ENCODE results near the gene GABBR2.
A peak's percentile ranks its signal among the peaks of the same experiment; 100 is the strongest.

Gene GABBR2

DNA sequence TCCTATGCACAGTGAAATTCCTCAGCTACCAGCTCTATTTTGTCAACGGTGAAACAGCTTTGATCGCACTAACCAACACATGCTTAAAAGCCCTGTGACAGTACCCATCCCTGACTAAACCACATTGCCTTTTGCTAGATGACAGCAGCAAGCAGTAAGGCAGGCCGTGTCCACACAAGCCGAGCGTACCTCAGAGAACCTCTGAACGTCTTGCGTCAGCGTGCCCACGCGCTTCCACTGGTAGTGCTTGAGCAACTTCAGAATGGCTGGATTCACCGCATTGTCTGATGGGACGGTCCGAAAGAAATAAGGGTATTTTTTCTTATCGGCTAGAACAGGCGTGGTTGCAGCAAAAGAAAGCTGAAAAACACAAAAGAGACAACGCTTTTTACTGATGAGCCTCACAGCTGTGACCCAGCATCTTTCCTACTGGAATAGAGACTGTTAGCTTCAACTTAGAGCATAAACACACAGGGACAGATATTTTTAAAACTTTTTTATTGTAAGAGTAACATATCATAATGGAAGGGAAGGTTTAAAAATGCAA is 167.0 kb downstream of the GABBR2 start:
- no peak for DNase-seq (ENCODE audit: low spot score)

DNA sequence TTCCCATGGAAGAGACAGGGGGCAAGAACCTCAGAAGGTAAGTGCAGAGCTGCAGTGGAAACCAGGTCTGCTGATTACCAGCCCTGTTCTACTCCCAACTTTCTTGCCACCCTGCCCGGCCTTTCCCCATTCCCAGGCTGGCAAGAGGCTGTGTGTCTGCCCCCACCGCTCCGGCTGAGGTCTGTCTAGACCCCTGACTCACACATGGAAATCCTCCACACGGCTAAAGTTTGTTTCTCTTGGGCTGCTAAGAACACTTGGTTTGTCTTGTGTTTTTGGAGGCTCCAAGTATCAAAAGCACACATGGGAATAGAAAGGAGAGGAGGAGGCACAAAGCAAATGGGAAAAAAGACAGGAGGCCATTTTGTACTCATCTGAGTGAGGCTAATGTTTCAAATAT is 168.3 kb downstream of the GABBR2 start:
- DNase-seq (ENCODE audit: low spot score): no peak

DNA sequence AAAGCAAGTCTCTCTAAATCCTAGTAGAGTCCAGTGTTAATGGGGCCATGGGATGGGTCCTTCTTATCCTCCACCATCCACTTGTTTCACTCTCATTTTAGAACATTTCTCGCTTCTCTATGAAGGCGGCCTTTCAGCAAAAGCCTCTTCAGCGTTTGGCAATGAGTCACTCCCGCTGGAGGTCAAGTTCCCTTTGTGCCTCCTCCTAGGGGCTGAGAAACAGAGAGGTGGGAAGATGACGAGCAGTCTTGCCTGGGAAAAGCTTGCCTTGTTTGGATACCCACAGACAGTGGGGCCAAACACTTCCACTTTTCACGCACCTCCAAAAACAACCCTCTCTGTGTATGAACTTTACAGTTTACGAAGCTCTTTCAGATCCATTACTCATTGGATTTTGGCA is 168.8 kb downstream of the GABBR2 start:
- DNase-seq (ENCODE audit: low spot score): no peak

DNA sequence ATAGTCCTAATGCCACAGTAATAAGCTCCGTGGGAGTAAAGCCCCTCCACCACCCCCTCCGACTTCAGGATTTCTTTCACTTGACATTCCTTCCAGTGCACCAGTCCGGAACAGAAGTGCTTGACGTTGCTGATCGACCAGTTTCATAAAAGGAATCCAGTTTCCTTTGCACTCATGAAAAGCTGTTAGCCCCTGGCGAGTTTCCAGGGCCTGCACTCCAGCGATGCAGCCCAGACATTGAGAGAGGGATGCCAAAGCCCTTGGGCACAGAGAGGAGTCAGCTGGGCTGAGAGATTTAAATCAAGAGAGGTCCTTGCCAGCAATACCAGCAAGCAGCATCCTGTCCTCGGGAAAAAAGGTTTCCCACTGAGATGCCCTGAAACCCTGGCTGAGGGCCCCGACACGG is 170.1 kb downstream of the GABBR2 start:
- peak; percentile 20 for DNase-seq (ENCODE audit: low spot score)

DNA sequence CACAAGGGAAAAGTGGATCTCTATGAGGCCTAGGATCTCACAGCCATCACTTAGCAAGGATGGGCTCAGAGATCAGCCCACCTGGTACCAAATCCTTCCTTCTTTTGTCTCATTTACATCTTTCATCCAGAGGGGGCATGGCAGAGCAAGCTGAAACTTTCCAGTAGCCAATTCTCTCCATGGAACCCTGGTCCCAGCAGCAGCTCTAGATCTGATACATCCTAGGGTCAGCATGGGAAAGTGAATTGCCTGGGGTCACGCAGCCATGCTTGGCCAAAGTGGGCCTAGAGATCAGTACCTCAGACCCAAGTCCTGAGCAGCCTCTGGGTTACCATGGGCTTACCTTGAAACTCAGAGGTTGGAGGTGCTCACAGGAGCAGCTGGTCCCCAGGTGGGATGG is 170.5 kb downstream of the GABBR2 start:
- DNase-seq (ENCODE audit: low spot score): no peak

DNA sequence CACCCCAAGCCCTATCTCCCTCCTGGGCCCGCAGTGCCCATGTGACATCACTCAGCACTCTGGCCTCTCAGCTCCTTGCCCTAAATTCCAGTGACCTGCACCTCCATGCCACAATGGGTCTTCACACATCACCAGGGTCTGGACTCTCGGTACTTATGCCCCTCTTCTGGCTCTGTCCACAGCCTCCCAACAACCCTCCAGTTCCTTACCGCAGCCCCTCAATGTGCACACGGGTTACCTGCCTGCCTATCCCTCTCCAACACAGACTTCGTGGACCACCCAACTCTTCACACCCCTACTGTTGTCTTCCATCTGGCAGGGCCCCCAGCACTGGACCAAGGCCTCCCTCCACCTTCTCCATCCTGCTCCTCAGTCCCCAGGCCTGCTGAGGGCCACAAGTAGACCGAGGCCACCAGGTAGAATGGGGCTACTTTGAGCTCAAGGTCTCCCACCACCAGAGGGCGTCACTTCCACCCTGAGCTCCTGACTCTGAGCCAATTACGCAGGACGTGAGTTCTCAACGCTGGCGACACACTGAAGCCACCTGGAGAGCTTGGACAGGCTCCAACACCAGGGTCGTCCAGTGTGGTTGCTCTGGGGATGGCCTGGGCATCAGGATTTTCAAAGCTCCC is 172.1 kb downstream of the GABBR2 start:
- DNase-seq (ENCODE audit: low spot score): no peak

DNA sequence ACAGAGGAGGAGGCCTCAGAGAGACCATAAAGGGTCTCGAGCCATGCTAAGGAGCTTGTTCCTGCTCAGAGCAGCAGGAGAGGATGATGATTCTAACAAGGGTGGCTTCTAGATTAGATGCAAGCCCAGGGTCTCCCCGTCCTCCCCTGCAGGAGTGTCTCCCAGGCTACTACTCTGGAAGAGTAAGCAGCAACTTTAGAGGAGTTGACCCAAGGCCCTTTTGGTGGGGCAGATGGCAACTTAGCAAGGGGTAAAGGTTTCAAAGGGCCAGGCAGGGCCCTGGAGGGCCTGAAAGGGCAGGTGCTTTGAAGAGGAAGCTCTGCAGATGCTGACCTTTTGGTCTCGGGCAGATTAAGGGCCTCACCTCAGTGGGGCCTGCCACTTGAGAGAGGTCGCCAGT is 174.9 kb downstream of the GABBR2 start:
- no peak for DNase-seq (ENCODE audit: low spot score)

DNA sequence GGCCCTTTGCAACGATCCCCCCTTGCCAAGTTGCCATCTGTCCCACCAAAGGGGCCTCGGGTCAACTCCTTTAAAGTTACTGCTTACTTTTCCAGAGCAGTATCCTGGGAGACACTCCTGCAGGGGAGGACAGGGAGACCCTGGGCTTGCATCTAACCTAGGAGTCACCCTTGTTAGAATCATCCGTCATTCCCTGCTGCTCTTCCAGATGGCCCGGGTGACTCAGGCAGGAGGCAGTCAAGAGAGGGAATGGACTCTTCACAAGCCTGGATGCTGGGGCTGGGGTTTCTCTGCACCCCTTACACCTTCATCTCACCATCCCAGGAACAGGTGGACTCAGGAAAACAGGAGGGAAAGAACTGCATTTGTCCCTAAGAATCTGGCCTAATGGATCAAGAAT is 175.6 kb downstream of the GABBR2 start:
- DNase-seq (ENCODE audit: low spot score): no peak

DNA sequence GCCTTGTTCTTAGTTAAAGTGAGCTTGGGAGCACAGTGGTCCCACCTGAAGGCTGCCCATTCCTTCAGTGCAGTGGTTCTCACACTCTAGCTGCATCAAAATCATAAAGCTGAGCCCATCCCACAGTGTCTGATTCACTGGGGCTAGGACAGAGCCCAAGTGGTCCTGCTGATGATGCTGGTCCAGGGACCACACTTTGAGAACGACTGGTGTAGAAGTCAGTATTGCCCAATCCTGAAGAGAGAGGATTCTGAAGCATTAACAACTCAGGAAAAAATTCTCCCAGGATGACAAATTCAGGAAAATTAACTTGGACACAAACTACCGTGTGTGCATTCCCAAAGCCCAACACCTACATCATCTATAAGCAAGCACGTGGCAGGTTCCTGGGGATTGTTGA is 176.2 kb downstream of the GABBR2 start:
- no peak for DNase-seq (ENCODE audit: low spot score)

DNA sequence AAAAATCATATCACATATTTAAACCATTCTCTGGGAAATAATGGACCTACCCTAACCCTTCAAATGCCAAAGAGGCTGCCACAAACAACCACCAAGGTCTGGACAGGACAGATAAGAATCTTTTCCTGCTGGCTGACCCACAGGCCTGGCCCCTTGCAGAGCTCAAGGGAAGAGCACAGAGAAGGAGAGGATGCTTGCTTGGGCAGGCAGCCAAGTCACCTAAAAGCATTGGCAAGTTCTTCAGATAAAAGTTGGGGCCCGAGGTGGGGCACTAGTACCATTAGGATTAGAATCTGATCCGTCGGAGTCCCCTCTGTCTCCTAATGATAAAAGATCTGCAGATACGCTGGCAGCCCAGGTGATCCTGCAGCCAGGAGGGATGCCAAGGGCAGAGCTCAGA is 176.6 kb downstream of the GABBR2 start:
- DNase-seq (ENCODE audit: low spot score): no peak

DNA sequence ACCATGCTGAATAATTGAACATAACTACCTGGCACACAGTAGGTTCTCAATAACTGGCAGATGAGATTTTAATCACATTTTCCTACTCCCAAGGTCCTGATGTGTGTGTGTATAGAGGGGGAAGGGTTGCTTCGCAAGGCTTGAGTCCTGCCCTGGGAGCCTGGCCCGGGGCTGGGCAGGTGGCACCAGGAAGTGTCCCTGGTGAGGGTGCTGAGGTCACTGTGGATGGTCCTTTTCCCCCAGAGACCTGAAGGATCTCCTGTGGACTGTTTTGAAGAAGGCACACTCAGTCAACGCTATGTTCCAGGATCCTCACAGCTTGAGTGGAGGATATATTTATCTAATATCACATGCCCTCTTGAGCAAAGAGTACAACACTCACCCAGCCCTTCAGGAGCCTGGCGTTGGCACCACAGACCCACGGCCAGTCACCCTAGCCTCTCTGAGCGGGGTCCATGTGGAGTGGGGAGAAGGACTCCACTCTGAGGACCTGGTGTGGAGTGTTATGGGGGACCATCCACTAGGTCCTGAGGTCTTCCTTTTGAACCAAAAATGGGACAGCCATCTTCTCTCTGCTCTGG is 177.8 kb downstream of the GABBR2 start:
- DNase-seq (ENCODE audit: low spot score): no peak

DNA sequence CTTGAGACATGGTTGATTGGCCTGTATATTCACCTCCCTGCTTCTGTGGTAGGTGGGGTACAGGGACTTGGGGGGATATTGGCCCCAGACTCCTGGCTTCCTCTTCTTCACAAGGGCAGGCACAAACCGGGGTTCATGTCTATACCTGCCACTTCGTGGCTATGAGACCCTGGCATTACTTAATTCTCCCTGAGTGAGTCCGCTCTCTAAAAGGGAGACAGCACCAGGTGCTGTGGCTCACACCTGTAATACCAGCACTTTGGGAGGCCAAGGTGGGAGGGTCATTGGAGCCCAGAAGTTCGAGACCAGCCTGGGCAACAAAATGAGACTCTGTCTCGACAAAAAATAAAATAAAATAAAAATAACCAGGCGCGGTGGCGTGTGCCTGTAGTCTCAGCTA is 178.5 kb downstream of the GABBR2 start:
- DNase-seq (ENCODE audit: low spot score): no peak

DNA sequence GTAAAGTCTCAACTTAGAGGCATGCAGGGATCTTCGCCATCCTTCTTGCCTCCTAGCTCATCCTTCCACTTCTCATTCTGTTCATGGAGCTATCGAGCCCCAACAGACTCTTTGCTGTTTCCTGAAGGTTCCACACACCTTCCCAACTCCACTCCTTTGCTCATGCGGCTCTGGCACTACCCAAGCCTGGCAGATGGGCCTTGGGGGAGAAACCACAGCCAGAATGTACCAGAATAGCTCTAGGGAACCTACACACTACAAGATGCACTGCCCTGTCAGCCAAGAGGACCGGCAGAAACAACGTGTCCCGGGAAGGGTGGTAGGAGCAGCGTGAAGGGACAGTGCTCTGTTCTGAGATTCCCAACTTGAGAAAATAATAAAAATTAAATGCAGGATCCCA is 178.9 kb downstream of the GABBR2 start:
- no peak for DNase-seq (ENCODE audit: low spot score)

DNA sequence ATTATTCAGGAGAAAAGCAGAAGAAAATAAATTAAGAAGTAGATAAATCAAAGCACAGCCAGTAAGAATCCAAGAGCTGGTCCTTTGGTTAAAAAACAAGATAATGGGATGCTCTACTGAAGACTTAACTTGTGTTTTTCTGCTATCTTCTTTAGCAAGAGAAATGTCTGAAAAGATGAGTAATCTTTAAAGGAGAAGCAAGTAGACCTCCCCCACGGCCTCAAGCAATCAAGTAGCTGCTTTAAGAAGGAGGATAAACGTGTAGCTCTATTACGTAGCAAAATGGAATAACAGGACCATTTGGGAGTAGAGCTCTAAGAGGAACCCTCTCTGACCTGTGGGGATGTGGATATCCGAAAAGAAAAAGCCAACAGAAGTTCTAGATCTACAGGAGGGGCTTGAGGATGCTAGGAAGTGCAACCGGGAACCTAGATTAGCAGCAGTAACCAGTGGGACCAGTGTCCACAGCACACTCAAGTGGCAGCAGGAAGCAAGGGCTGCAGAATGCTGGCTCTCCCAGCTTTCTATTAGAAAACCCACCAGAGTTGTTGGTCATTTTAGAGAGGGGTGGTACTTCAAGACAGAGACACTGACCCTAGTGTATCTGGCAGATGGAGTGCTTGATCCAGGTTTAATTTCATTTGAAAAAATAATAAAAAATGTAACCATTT is 185.4 kb downstream of the GABBR2 start:
- no peak for DNase-seq (ENCODE audit: low spot score)

DNA sequence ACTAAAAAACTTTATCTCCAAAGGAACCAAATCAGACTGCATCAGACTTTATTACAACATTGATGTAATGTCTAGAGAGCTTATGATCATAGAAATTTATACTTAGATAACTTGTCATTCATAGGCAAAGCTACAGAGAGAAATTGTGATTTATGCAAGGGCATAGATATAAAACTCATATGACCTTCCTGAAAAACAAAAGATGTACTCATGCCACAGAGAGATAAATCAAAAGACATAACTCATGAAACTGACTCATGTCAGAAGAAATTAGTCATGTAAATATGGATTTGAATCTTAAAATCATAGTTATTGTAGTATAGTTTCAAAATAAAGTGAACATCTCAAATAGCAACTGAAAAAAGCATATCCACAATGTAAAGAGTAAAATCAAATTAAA is 186.2 kb downstream of the GABBR2 start:
- no peak for DNase-seq (ENCODE audit: low spot score)

DNA sequence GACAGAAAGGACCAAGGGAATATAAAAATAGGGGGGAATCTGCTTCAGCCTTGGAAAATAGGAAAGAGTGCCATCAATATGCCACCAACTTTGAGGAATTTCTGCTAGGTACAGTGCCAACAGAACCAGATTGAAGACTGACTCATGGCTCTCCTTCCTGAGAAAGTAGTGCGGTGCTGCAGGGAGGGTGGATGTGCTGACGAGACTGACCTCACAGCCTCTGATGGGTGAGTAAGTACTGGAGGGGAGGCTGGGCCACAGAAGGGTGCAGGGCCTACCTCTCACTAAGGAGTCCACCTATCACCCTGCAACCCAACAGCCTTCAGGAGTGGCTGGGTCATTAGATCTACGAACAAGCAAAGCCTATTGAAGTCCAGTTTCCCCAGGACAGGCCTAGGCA is 187.6 kb downstream of the GABBR2 start:
- no peak for DNase-seq (ENCODE audit: low spot score)

DNA sequence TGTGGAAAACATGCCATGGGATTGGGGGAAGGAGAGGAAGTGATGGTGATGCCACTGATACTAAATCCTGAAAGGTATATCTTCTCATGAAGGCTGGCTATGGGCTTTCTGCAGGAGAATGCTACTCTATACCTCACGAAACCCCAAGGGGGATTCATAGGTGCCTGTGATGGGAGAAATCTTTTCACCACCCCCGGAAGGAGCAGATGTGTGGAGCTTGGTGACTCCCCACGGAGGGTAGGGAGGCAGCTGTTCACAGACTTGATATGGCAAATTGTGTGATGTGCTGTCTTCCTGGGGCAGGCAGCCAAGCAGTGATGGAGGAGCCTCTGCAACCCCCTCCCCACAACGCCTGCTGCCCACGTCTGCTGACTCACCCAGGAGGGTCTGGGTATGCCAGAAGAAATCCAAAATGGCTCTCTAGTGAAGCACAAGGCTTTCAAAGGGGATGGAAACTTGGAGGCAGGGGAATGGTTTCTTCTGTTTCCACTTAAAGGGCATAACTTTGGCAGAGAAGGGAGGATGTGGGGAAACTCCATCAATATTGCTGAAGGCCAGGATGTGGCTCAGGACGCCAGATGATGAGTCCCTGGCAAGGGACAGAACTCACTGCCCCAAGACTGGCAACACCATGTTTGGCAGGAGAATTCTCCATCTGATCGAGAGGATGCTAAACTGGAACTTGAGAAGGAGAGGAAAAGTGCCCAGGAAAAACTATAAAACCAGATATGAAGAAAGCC is 188.3 kb downstream of the GABBR2 start:
- DNase-seq (ENCODE audit: low spot score): no peak

DNA sequence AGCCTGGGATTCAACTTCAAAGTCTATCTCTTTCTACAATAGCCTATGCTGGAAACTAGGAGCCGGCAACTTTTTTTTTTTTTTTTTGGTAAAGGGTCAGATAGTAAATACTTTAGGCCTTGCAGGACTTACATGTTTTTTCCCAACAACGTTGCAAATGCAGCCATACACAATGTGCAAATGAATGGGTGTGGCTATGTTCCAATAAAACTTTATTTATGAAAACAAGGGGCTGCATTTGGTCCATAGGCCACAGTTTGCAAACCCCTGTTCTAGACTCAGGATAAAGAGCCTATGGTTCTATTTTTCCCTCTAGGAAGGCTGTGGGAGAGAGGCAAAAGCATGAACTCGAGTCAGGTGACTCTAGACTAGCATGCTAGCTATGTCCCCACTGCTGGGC is 189.1 kb downstream of the GABBR2 start:
- no peak for DNase-seq (ENCODE audit: low spot score)

DNA sequence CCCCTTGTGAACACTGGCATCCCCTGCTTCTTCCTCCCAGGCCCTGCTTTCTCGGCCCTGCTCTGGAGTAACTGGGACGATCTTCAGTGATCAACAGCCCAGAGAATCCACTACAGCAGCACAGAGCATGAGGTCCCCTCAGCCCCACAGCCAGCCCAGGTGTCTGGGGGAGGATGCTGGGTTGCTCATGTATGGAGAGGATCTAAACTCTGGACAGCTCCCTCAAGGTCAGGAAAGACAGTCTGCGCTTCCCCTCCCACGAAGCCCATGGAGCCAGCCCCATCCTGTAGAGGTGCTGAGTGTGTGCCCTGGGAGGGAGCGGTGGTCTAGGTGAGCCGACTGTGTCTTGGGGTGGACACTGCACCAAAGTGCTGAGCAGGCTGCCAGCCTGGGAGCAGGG is 190.2 kb downstream of the GABBR2 start:
- DNase-seq (ENCODE audit: low spot score): no peak

DNA sequence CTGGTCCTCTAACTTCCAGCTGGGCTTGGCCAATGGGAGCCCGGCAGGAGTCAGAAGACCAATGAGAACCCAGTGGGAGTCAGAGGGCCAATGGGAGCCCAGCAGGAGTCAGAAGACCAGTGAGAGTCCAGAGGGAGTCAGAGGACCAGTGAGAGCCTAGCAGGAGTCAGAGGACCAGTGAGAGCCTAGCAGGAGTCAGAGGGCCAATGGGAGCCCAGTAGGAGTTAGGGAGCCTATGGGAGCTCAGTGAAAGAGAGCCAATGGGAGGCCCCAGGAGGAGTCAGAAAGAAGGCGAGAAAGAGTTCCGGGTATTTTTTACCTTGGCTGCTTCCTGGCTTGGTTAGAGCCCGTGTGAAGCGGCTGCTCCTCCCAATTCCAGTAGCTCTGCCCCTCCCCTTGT is 191.0 kb downstream of the GABBR2 start:
- no peak for DNase-seq (ENCODE audit: low spot score)

DNA sequence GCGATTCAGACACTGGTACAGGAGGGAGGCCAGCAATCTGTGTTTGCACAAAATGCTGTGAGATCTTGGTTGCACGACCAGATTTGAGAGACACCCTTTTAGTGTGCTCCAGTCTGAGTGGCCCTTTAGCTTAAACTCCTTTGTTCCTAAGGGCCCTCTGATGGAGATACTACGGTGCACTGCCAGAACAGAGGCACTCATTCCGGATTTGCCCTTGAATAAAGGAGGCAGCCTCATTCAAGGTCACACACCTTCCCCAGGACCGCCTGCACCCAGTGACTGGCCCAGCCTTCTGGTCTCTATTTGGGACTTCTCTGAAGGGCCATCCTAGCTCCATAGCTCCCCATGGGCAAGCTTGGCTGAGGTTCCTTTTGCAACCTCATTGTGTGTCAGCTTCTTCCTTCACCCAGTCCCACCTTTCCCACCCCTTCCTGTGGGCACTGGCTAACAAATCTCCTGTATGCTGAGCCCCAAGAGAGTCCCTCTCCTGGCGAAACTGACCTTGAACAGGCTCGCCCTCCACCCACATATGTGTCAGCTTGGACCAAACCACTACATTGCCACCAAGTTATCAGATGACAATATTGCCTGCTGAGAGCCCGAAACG is 191.7 kb downstream of the GABBR2 start:
- no peak for DNase-seq (ENCODE audit: low spot score)

DNA sequence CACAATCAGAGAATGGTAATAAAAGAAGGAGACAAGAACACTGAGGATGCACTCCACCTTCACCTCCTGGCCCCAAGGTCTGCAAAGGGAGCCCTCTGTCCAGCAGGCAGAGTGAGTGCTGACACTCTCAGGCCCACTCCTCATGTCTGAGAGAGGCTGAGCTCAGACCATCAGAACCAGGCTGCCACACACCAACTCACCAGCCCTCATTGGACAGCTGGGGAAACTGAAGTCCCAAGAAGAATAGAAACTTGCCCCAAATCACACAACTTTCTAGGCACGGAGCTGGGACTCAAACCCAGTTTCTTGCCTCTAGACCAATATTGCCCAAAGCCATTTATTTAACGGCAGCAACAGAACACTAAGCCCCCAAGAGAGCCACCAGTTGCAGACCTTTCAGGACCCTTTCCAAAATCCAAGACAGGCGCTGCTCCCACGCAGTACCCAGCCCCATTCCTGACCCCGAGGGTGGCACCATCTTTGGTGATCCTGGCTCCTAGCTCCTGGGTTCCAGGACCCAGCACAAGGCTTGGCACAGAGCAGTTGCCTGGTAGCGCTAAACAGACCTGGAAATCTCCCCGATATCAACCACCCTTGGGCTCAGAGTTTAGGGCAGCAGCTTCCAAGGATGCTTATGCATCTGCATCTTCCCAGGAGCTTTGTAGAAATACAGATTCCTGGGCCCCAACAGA is 192.4 kb downstream of the GABBR2 start:
- DNase-seq (ENCODE audit: low spot score): no peak

All from globus pallidus (tissue), 1 donor.